Neural crest cell (in vitro differentiated cells): ENCODE data around the gene ZRANB2. TPM values are rescaled to one million over a fixed set of nuclear protein-coding genes. Genes with fewer than 3 reads are reported as not detected.

ENCODE experiments used
- DNase-seq: peaks from one replicate; pipeline ENCODE4 v3.0.0; 2021; ENCODE audit warnings: low read depth, mixed read lengths, low spot score
- H3K27ac Mint-ChIP-seq: one replicate; pipeline ENCODE4 v1.8.0; 2021; ENCODE audit warnings: mild to moderate bottlenecking, mixed read lengths; ENCODE audit not compliant: unreplicated experiment
- H3K27me3 Mint-ChIP-seq: 2 replicates; pipeline ENCODE4 v1.8.0; 2021; ENCODE audit warnings: low read depth, mild to moderate bottlenecking, mixed read lengths
- H3K36me3 Mint-ChIP-seq: 2 replicates; pipeline ENCODE4 v1.8.0; 2021; ENCODE audit warnings: low read depth, mild to moderate bottlenecking, mixed read lengths
- H3K4me1 Mint-ChIP-seq: 2 replicates; pipeline ENCODE4 v1.8.0; 2021; ENCODE audit warnings: mixed read lengths
- H3K4me3 Mint-ChIP-seq: one replicate; pipeline ENCODE4 v1.8.0; 2021; ENCODE audit warnings: mild to moderate bottlenecking, mixed read lengths
- H3K9me3 Mint-ChIP-seq: 2 replicates; pipeline ENCODE4 v1.8.0; 2021; ENCODE audit warnings: mixed read lengths
- CTCF ChIP-seq: fragments of 200-600 bp; sonication (generic); conservative IDR thresholded peaks from 2 replicates; pipeline ENCODE4 v1.5.0; 2021; ENCODE audit warnings: antibody characterized with exemption, mild to moderate bottlenecking
- total RNA-seq: library from RNA; stranded (reverse); gene quantifications from 2 replicates; pipeline ENCODE4 v1.2.1, GENCODE V29; 2021

The ZRANB2 gene
- total RNA-seq, 1 donor from 2014 or later = 113 TPM

- TF ChIP-seq CTCF = no peak
- H3K4me1 Mint-ChIP-seq = no peaks in the 10 kb centered on the region
- H3K9me3 Mint-ChIP-seq = no peaks in the 10 kb centered on the region
- H3K36me3 Mint-ChIP-seq = no peaks in the 10 kb centered on the region
- H3K27ac Mint-ChIP-seq = no peak overlapping the region
- peaks cover 26% of the 10 kb centered on the region for H3K27me3 Mint-ChIP-seq
- no peak for DNase-seq
- H3K4me3 Mint-ChIP-seq = no peak overlapping the region
These were observed 43.8 kb downstream of the ZRANB2 start for GRCh38 chr1:71037066-71037465.

GRCh38 chr1:71033136-71033535, 47.7 kb downstream of the ZRANB2 start:
- TF ChIP-seq CTCF = no peak
- DNase-seq = no peak
- Mint-ChIP-seq H3K36me3 (no peaks in the 10 kb centered on the region), H3K27ac (no peak overlapping the region), H3K4me3 (no peak overlapping the region), H3K9me3 (no peaks in the 10 kb centered on the region), H3K27me3 (peaks cover 16% of the 10 kb centered on the region), H3K4me1 (no peaks in the 10 kb centered on the region)

GRCh38 chr1:71031426-71031825, 49.4 kb downstream of the ZRANB2 start:
- Mint-ChIP-seq H3K36me3 (no peaks in the 10 kb centered on the region), H3K27ac (no peak overlapping the region), H3K4me1 (no peaks in the 10 kb centered on the region), H3K27me3 (peaks cover 19% of the 10 kb centered on the region), H3K9me3 (no peaks in the 10 kb centered on the region), H3K4me3 (no peak overlapping the region)
- DNase-seq = no peak
- no peak for TF ChIP-seq CTCF

GRCh38 chr1:71030026-71030425, 50.8 kb downstream of the ZRANB2 start:
- no peak for DNase-seq
- no peaks in the 10 kb centered on the region for H3K36me3 Mint-ChIP-seq
- no peaks in the 10 kb centered on the region for H3K9me3 Mint-ChIP-seq
- peaks cover 19% of the 10 kb centered on the region for H3K27me3 Mint-ChIP-seq
- no peaks in the 10 kb centered on the region for H3K4me1 Mint-ChIP-seq
- no peak overlapping the region for H3K27ac Mint-ChIP-seq
- no peak for TF ChIP-seq CTCF
- no peak overlapping the region for H3K4me3 Mint-ChIP-seq

- Mint-ChIP-seq H3K4me3 (no peak overlapping the region), H3K4me1 (no peaks in the 10 kb centered on the region)
- DNase-seq = no peak
These were observed 51.9 kb downstream of the ZRANB2 start for GRCh38 chr1:71028981-71029380.

More at GRCh38 chr1:71028981-71029380, 51.9 kb downstream of the ZRANB2 start:
- Mint-ChIP-seq H3K27ac (no peak overlapping the region), H3K27me3 (peaks cover 19% of the 10 kb centered on the region), H3K9me3 (no peaks in the 10 kb centered on the region), H3K36me3 (no peaks in the 10 kb centered on the region)
- no peak for TF ChIP-seq CTCF
